IMR-90 (cell line): ENCODE results near the gene NT5C3B. TPM values are rescaled to one million over a fixed set of nuclear protein-coding genes. Genes with fewer than 3 reads are reported as not detected.

Experiments
- ATAC-seq: fragments of 200-7000 bp; cut with Tn5 transposase; 2 replicates; pipeline ENCODE4 v1.9.1; 2020; ENCODE audit warnings: low read depth, mild to moderate bottlenecking, moderate library complexity
- BruUV-seq: library from RNA; stranded (reverse); fragments of 400-500 nt; replicated peaks from 2 replicates; lab custom pipeline; 2021; lab: Mats Ljungman, UMichigan
- CTCF ChIA-PET: fragments of 300-600 bp; formaldehyde crosslinking; extraction: SDS; loops from one replicate; lab custom pipeline; 2021; ENCODE audit warnings: antibody characterized with exemption; lab: Yijun Ruan, JAX
- POLR2A ChIA-PET: fragments of 300-600 bp; sonication (Branson Sonifier 250); formaldehyde crosslinking; loops from one replicate; lab custom pipeline; 2022; ENCODE audit warnings: antibody characterized with exemption; ENCODE audit not compliant: unreplicated experiment; lab: Charles Lee
- DNase-seq: peaks from one replicate; pipeline ENCODE4 v3.0.0; 2013
- H2AFZ ChIP-seq: replicated peaks from 2 replicates; pipeline ENCODE3; 2013; ENCODE audit warnings: low read length, mild to moderate bottlenecking; ENCODE audit not compliant: poor library complexity
- H2AK5ac ChIP-seq: 2 replicates; pipeline ENCODE4 v1.6.1; 2013; ENCODE audit warnings: low read depth, low read length, inconsistent platforms
- H2AK9ac ChIP-seq: replicated peaks from 2 replicates; pipeline ENCODE3; 2013; ENCODE audit warnings: mild to moderate bottlenecking, low read depth, low read length, moderate library complexity; ENCODE audit not compliant: poor library complexity
- H2BK120ac ChIP-seq: 2 replicates; pipeline ENCODE4 v1.6.1; 2013; ENCODE audit warnings: low read depth, low read length, inconsistent platforms
- H2BK15ac ChIP-seq: 3 replicates; pipeline ENCODE4 v1.6.1; 2013; ENCODE audit warnings: low read depth, low read length, inconsistent platforms
- H2BK20ac ChIP-seq: 2 replicates; pipeline ENCODE4 v1.6.1; 2013; ENCODE audit warnings: low read depth, mild to moderate bottlenecking, inconsistent platforms, low read length, moderate library complexity
- H2BK5ac ChIP-seq: 2 replicates; pipeline ENCODE4 v1.6.1; 2013; ENCODE audit warnings: mild to moderate bottlenecking, low read depth, low read length, inconsistent platforms; ENCODE audit not compliant: poor library complexity, severe bottlenecking
- H3K14ac ChIP-seq: replicated peaks from 2 replicates; pipeline ENCODE4 v1.6.1; 2013; ENCODE audit warnings: low read depth, low read length, inconsistent platforms
- H3K18ac ChIP-seq: 2 replicates; pipeline ENCODE4 v1.6.1; 2013; ENCODE audit warnings: low read depth, low read length, control low read depth
- H3K23ac ChIP-seq: 2 replicates; pipeline ENCODE4 v1.6.1; 2013; ENCODE audit warnings: low read depth, low read length, inconsistent platforms
- H3K27ac ChIP-seq: 2 replicates; pipeline ENCODE4 v1.5.1; 2013; ENCODE audit warnings: mild to moderate bottlenecking, control low read depth, low read length; ENCODE audit not compliant: insufficient read depth
- H3K27me3 ChIP-seq: 2 replicates; pipeline ENCODE4 v1.6.1; 2013; ENCODE audit warnings: low read length; ENCODE audit not compliant: control insufficient read depth, insufficient read depth
- H3K36me3 ChIP-seq: 2 replicates; pipeline ENCODE4 v1.6.1; 2013; ENCODE audit warnings: low read length, mixed read lengths; ENCODE audit not compliant: control insufficient read depth, insufficient read depth
- H3K4ac ChIP-seq: 2 replicates; pipeline ENCODE4 v1.6.1; 2013; ENCODE audit warnings: low read depth, low read length, inconsistent platforms
- H3K4me1 ChIP-seq: 2 replicates; pipeline ENCODE4 v1.6.1; 2013; ENCODE audit warnings: low read length, mixed read lengths; ENCODE audit not compliant: control insufficient read depth, insufficient read depth
- H3K4me2 ChIP-seq: 2 replicates; pipeline ENCODE4 v1.6.1; 2013; ENCODE audit warnings: low read depth, mild to moderate bottlenecking, control low read depth, low read length, moderate library complexity
- H3K4me3 ChIP-seq: 2 replicates; pipeline ENCODE4 v1.5.1; 2013; ENCODE audit warnings: low read depth, mild to moderate bottlenecking, control low read depth, low read length, moderate library complexity; ENCODE audit not compliant: insufficient read depth
- H3K56ac ChIP-seq: 2 replicates; pipeline ENCODE4 v1.6.1; 2013; ENCODE audit warnings: low read length, inconsistent platforms; ENCODE audit not compliant: insufficient read depth; ENCODE audit errors: extremely low read depth
- H3K79me1 ChIP-seq, 2 experiments: 2 replicates each; pipeline ENCODE4 v1.6.1; 2013; ENCODE audit warnings: low read length in 2 of 2, inconsistent platforms in 1 of 2, low read depth in 1 of 2
- H3K9ac ChIP-seq: 2 replicates; pipeline ENCODE4 v1.6.1; 2013; ENCODE audit warnings: low read depth, low read length, control low read depth
- H3K9me1 ChIP-seq: 2 replicates; pipeline ENCODE4 v1.6.1; 2013; ENCODE audit warnings: low read length, inconsistent platforms; ENCODE audit not compliant: insufficient read depth
- H3K9me3 ChIP-seq: 2 replicates; pipeline ENCODE4 v1.6.1; 2013; ENCODE audit warnings: low read length; ENCODE audit not compliant: control insufficient read depth, insufficient read depth
- H4K20me1 ChIP-seq: 2 replicates; pipeline ENCODE4 v1.6.1; 2013; ENCODE audit warnings: low read length, inconsistent platforms; ENCODE audit not compliant: insufficient read depth
- H4K5ac ChIP-seq: 2 replicates; pipeline ENCODE4 v1.6.1; 2013; ENCODE audit warnings: mild to moderate bottlenecking, low read depth, low read length, control low read depth
- H4K8ac ChIP-seq, 2 experiments: 2 replicates each; pipeline ENCODE4 v1.6.1; 2013; ENCODE audit warnings: low read depth in 2 of 2, low read length in 2 of 2, control low read depth in 1 of 2, inconsistent platforms in 1 of 2
- H4K91ac ChIP-seq: 2 replicates; pipeline ENCODE4 v1.6.1; 2013; ENCODE audit warnings: low read depth, low read length, inconsistent platforms; ENCODE audit not compliant: insufficient read depth
- BHLHE40 ChIP-seq: fragments of 150-350 bp; IDR thresholded peaks from 2 replicates; pipeline ENCODE4 v1.6.1; 2016; ENCODE audit warnings: mild to moderate bottlenecking, low read depth, low read length
- CEBPB ChIP-seq: IDR thresholded peaks from 2 replicates; pipeline ENCODE4 v1.6.1; 2012; ENCODE audit warnings: low read depth, low read length, improper control_type of control experiment
- CHD1 ChIP-seq: IDR thresholded peaks from 2 replicates; pipeline ENCODE4 v1.6.1; 2012; ENCODE audit warnings: low read depth, low read length, improper control_type of control experiment
- CTCF ChIP-seq: conservative IDR thresholded peaks from 2 replicates; pipeline ENCODE4 v1.5.1; 2012; ENCODE audit warnings: mild to moderate bottlenecking, low read depth, low read length, improper control_type of control experiment
- ELK1 ChIP-seq: fragments of 150-350 bp; IDR thresholded peaks from 2 replicates; pipeline ENCODE4 v1.6.1; 2016; ENCODE audit warnings: low read depth, mild to moderate bottlenecking, low read length, moderate library complexity, borderline replicate concordance
- FOS ChIP-seq: fragments of 150-350 bp; IDR thresholded peaks from 2 replicates; pipeline ENCODE4 v1.6.1; 2016; ENCODE audit warnings: low read depth, low read length
- MAFK ChIP-seq: IDR thresholded peaks from 2 replicates; pipeline ENCODE4 v1.6.1; 2012; ENCODE audit warnings: low read depth, low read length, improper control_type of control experiment
- MAZ ChIP-seq: IDR thresholded peaks from 2 replicates; pipeline ENCODE4 v1.6.1; 2012; ENCODE audit warnings: low read depth, mild to moderate bottlenecking, low read length, improper control_type of control experiment, moderate library complexity, borderline replicate concordance
- MXI1 ChIP-seq: IDR thresholded peaks from 2 replicates; pipeline ENCODE4 v1.6.1; 2012; ENCODE audit warnings: low read depth, mild to moderate bottlenecking, low read length, moderate library complexity, borderline replicate concordance
- NFE2L2 ChIP-seq: fragments of 150-350 bp; IDR thresholded peaks from 2 replicates; pipeline ENCODE4 v1.6.1; 2016; ENCODE audit warnings: low read depth, mild to moderate bottlenecking, low read length
- POLR2A ChIP-seq: IDR thresholded peaks from 2 replicates; pipeline ENCODE4 v1.6.1; 2012; ENCODE audit warnings: mild to moderate bottlenecking, low read depth, low read length
- USF2 ChIP-seq: fragments of 150-350 bp; IDR thresholded peaks from 2 replicates; pipeline ENCODE4 v1.6.1; 2017; ENCODE audit warnings: mild to moderate bottlenecking, antibody characterized with exemption, low read length, low read depth
- WGBS, 2 experiments: methylation state at CpG; one replicate each; pipeline versions ENCODE4 v1.1.5 to v1.1.7; 2013; ENCODE audit warnings: missing lambda C conversion rate in 2 of 2; ENCODE audit not compliant: insufficient read length in 1 of 2; ENCODE audit errors: extremely low coverage in 2 of 2; 5-methylcytosine and 5-hydroxymethylcytosine counted together
- dilution Hi-C: fragments of 300-500 bp; cut with HindIII; formaldehyde crosslinking; loops from one replicate; pipeline ENCODE4 v1.14.3; 2018; ENCODE audit warnings: low sequenced_read_pairs; ENCODE audit not compliant: unreplicated experiment
- in situ Hi-C: fragments of 300-500 bp; cut with MboI; formaldehyde crosslinking; loops from 3 replicates; pipeline ENCODE4 v1.14.3; 2019; ENCODE audit warnings: low sequenced_read_pairs, inconsistent platforms, mixed read lengths
- intact Hi-C: fragments of 100-400 bp; cut with micrococcal nuclease; formaldehyde crosslinking; loops from 2 replicates; pipeline ENCODE4 v1.10.0; 2022
- polyA plus RNA-seq, 3 experiments: library from polyadenylated mRNA; depleted of rRNA; stranded (reverse); fragments of >200 nt; gene quantifications; 2 replicates each; pipeline ENCODE4 v1.2.3, GENCODE V29; 2012; ENCODE audit warnings: low replicate concordance in 1 of 3
- total RNA-seq: library from RNA; depleted of rRNA; stranded (reverse); fragments of >200 nt; gene quantifications from 2 replicates; pipeline ENCODE4 v1.2.3, GENCODE V29; 2012

Gene NT5C3B
- total and polyA plus RNA-seq, 2 of the 4 experiments (the other 2 are of a cell fraction): 59.9 to 92.7 TPM

GRCh38 chr17:41782142-41782541 lies 53.9 kb downstream of the NT5C3B start:
- BruUV-seq: no TSS peak
- ATAC-seq: no peak
- no peak overlapping the region for H4K91ac ChIP-seq
- H4K5ac ChIP-seq: no peak overlapping the region
- H3K4ac ChIP-seq: peak overlapping the region; percentile 5; the same call in 1 of the 2 replicates
- H4K8ac ChIP-seq: no peak overlapping the region
- H3K9me3 ChIP-seq: no peaks in the 10 kb centered on the region
- H3K79me1 ChIP-seq: peaks cover 6 to 61% of the 10 kb centered on the region in 2 experiments; a peak in 3 of 4 replicates
- no peak overlapping the region for H2BK120ac ChIP-seq
- H3K27me3 ChIP-seq: no peaks in the 10 kb centered on the region
- no peak overlapping the region for H2BK5ac ChIP-seq
- no peak overlapping the region for H3K4me2 ChIP-seq
- H3K56ac ChIP-seq: no peak overlapping the region
- peaks cover 11% of the 10 kb centered on the region for H3K9me1 ChIP-seq
- ChIA-PET POLR2A (interaction anchor here (1.3 kb wide), 1 partner anchor 36 kb away, joined by 3 read pairs; no protein-coding TSS in a partner anchor), CTCF (no interaction called here)
- TF ChIP-seq CEBPB (no peak), ELK1 (no peak), MAZ (no peak), POLR2A (no peak), FOS (no peak), USF2 (no peak), MXI1 (no peak), CHD1 (no peak), NFE2L2 (no peak), BHLHE40 (no peak), MAFK (no peak), CTCF (no peak)
- in situ Hi-C loops: no loop called here
- peaks cover 25% of the 10 kb centered on the region for H4K20me1 ChIP-seq
- H2BK20ac ChIP-seq: no peak overlapping the region
- DNase-seq: no peak
- WGBS, 2 experiments: 100% methylated on average over 1 of the region's 4 CpGs; no CpG with 5 or more reads in 1 of the 2 experiments
- no peak overlapping the region for H3K27ac ChIP-seq
- 0 out of 2 replicates have a peak, but pooled peaks cover 2% of the 10 kb centered on the region for H3K36me3 ChIP-seq
- no peak overlapping the region for H2BK15ac ChIP-seq
- intact Hi-C loops: no loop called here
- no peak overlapping the region for H2AK5ac ChIP-seq
- no peak overlapping the region for H3K14ac ChIP-seq
- peak overlapping the region; percentile 3 for H2AK9ac ChIP-seq
- H3K23ac ChIP-seq: no peak overlapping the region
- no peak overlapping the region for H3K9ac ChIP-seq
- H2AFZ ChIP-seq: no peak overlapping the region
- peaks cover 28% of the 10 kb centered on the region for H3K4me1 ChIP-seq
- H3K18ac ChIP-seq: no peak overlapping the region
- H3K4me3 ChIP-seq: no peak overlapping the region
- dilution Hi-C loops: no loop called here
